ENCODE data around the gene NT5DC2. TPM values are rescaled to one million over a fixed set of nuclear protein-coding genes. Genes with fewer than 3 reads are reported as not detected.

Gene NT5DC2
- total and polyA plus RNA-seq, 2 of the 8 experiments (the other 6 are each of a cell fraction or from before 2014, with no cell fraction given), result 331 to 477 TPM

GRCh38 chr3:52533623-52534280 lies at the start of gene NT5DC2 (continued):
- TF ChIP-seq CHD7 (IDR thresholded peaks at IDR 0.05; ENCODE audit: insufficient replicate concordance, low read length) (no peak), KDM5A (IDR thresholded peaks at IDR 0.05; ENCODE audit: low read length) (no peak), TAF7 (optimal IDR thresholded peaks at IDR 0.05; ENCODE audit: borderline replicate concordance, low read depth, low read length) (no peak), YY1 (IDR thresholded peaks at IDR 0.05; ENCODE audit: low read depth, low read length) (peak; percentile 62; the same call in 1 of the 2 replicates), EGR1 (IDR thresholded peaks at IDR 0.05; ENCODE audit: borderline replicate concordance, low read depth, low read length) (no peak), TCF12 (IDR thresholded peaks at IDR 0.05; ENCODE audit: low read depth, low read length) (no peak), HDAC6 (IDR thresholded peaks at IDR 0.05; ENCODE audit: low read depth, low read length) (no peak), KDM4A (IDR thresholded peaks at IDR 0.05; ENCODE audit: low read depth, low read length, severe bottlenecking) (peak; percentile 21)
